HG02840 (cell line): ENCODE data around the gene RAP1GAP2.

Experiments used
- ATAC-seq: cut with Tn5 transposase; IDR thresholded peaks from one replicate; pipeline ENCODE4 v1.9.1; 2021; ENCODE audit warnings: mild to moderate bottlenecking, moderate library complexity, moderate number of reproducible peaks; ENCODE audit not compliant: unreplicated experiment, low FRiP score

RAP1GAP2 gene

GRCh38 chr17:2852221-2852620 lies 56.0 kb downstream of the RAP1GAP2 start:
- no peak for ATAC-seq

GRCh38 chr17:2852729-2853282 lies 56.6 kb downstream of the RAP1GAP2 start:
- no peak for ATAC-seq

- ATAC-seq, result no peak
These were observed 57.3 kb downstream of the RAP1GAP2 start for GRCh38 chr17:2853283-2854142.

GRCh38 chr17:2854143-2855055 lies 58.2 kb downstream of the RAP1GAP2 start:
- ATAC-seq, result no peak

GRCh38 chr17:2855063-2855600 lies 58.9 kb downstream of the RAP1GAP2 start:
- ATAC-seq, result no peak

- ATAC-seq, result no peak
These were observed 60.5 kb downstream of the RAP1GAP2 start for GRCh38 chr17:2856727-2857126.

GRCh38 chr17:2860045-2860444 lies 63.8 kb downstream of the RAP1GAP2 start:
- no peak for ATAC-seq

GRCh38 chr17:2860883-2861282 lies 64.6 kb downstream of the RAP1GAP2 start:
- no peak for ATAC-seq

GRCh38 chr17:2862197-2862596 lies 66.0 kb downstream of the RAP1GAP2 start:
- ATAC-seq, result no peak

GRCh38 chr17:2863204-2863603 lies 67.0 kb downstream of the RAP1GAP2 start:
- no peak for ATAC-seq

GRCh38 chr17:2865228-2865627 lies 69.0 kb downstream of the RAP1GAP2 start:
- no peak for ATAC-seq

- no peak for ATAC-seq
These were observed 71.5 kb downstream of the RAP1GAP2 start for GRCh38 chr17:2867441-2868424.

- ATAC-seq, result no peak
These were observed 73.4 kb downstream of the RAP1GAP2 start for GRCh38 chr17:2869604-2870003.

- no peak for ATAC-seq
These were observed 75.0 kb downstream of the RAP1GAP2 start for GRCh38 chr17:2871205-2871604.

- ATAC-seq, result no peak
These were observed 75.5 kb downstream of the RAP1GAP2 start for GRCh38 chr17:2871720-2872119.

- ATAC-seq, result no peak
These were observed 76.0 kb downstream of the RAP1GAP2 start for GRCh38 chr17:2872282-2872681.

- ATAC-seq, result no peak
These were observed 78.0 kb downstream of the RAP1GAP2 start for GRCh38 chr17:2874189-2874686.

- no peak for ATAC-seq
These were observed 79.4 kb downstream of the RAP1GAP2 start for GRCh38 chr17:2875608-2876007.

- no peak for ATAC-seq
These were observed 80.2 kb downstream of the RAP1GAP2 start for GRCh38 chr17:2876467-2876866.
